ENCODE measurements around the gene SORCS3. TPM values are rescaled to one million over a fixed set of nuclear protein-coding genes. Genes with fewer than 3 reads are reported as not detected.

The SORCS3 gene
- total RNA-seq, 2 donors from 2014 or later = not detected

GRCh38 chr10:105159268-105159667, 518.2 kb downstream of the SORCS3 start:
- ATAC-seq (no peak), DNase-seq (ENCODE audit: low spot score in 2 of 2) (no peak)
- Mint-ChIP-seq H3K27ac (no peak overlapping the region), H3K9me3 (no peaks in the 10 kb centered on the region), H3K36me3 (peaks cover 0 to 11% of the 10 kb centered on the region in 2 donors)

GRCh38 chr10:105161149-105161548, 520.1 kb downstream of the SORCS3 start:
- ATAC-seq (no peak), DNase-seq (ENCODE audit: low spot score in 2 of 2) (no peak)
- no peaks in the 10 kb centered on the region for H3K9me3 Mint-ChIP-seq
- H3K36me3 Mint-ChIP-seq = peaks cover 0 to 11% of the 10 kb centered on the region in 2 donors
- no peak overlapping the region for H3K27ac Mint-ChIP-seq

GRCh38 chr10:105161767-105162166, 520.7 kb downstream of the SORCS3 start:
- ATAC-seq = no peak
- no peak overlapping the region for H3K27ac Mint-ChIP-seq
- peaks cover 0 to 11% of the 10 kb centered on the region in 2 donors for H3K36me3 Mint-ChIP-seq
- peaks cover 4% of the 10 kb centered on the region in 2 donors for H3K9me3 Mint-ChIP-seq
- DNase-seq (ENCODE audit: low spot score in 2 of 2) = no peak

- peaks cover 13 to 18% of the 10 kb centered on the region in 2 donors for H3K9me3 Mint-ChIP-seq
- no peak for DNase-seq (ENCODE audit: low spot score in 2 of 2)
- no peak for ATAC-seq
- H3K36me3 Mint-ChIP-seq = peaks cover 0 to 15% of the 10 kb centered on the region in 2 donors
- no peak overlapping the region for H3K27ac Mint-ChIP-seq
Measured at GRCh38 chr10:105170521-105170920, 529.4 kb downstream of the SORCS3 start.

GRCh38 chr10:105171945-105172344, 530.9 kb downstream of the SORCS3 start:
- H3K9me3 Mint-ChIP-seq = peaks cover 9 to 14% of the 10 kb centered on the region in 2 donors
- DNase-seq (ENCODE audit: low spot score in 2 of 2) = no peak
- ATAC-seq = no peak
- no peak overlapping the region for H3K27ac Mint-ChIP-seq
- peaks cover 0 to 14% of the 10 kb centered on the region in 2 donors for H3K36me3 Mint-ChIP-seq

GRCh38 chr10:105181626-105182025, 540.5 kb downstream of the SORCS3 start:
- Mint-ChIP-seq H3K36me3 (no peaks in the 10 kb centered on the region), H3K27ac (no peak overlapping the region), H3K9me3 (no peaks in the 10 kb centered on the region)
- DNase-seq (ENCODE audit: low spot score in 2 of 2) (no peak), ATAC-seq (no peak)

GRCh38 chr10:105183536-105183935, 542.4 kb downstream of the SORCS3 start:
- H3K9me3 Mint-ChIP-seq = no peaks in the 10 kb centered on the region
- DNase-seq (ENCODE audit: low spot score in 2 of 2) (no peak), ATAC-seq (no peak)
- H3K36me3 Mint-ChIP-seq = no peaks in the 10 kb centered on the region
- H3K27ac Mint-ChIP-seq = no peak overlapping the region

- H3K27ac Mint-ChIP-seq = no peak overlapping the region
- DNase-seq (ENCODE audit: low spot score in 2 of 2) (no peak), ATAC-seq (no peak)
- H3K9me3 Mint-ChIP-seq = no peaks in the 10 kb centered on the region
- H3K36me3 Mint-ChIP-seq = no peaks in the 10 kb centered on the region
Measured at GRCh38 chr10:105185161-105185560, 544.1 kb downstream of the SORCS3 start.

- H3K27ac Mint-ChIP-seq = no peak overlapping the region
- ATAC-seq = no peak
Measured at GRCh38 chr10:105187243-105187642, 546.2 kb downstream of the SORCS3 start.

GRCh38 chr10:105188737-105189462, 547.8 kb downstream of the SORCS3 start:
- no peak for DNase-seq (ENCODE audit: low spot score in 2 of 2)
- no peak for ATAC-seq
- H3K36me3 Mint-ChIP-seq = no peaks in the 10 kb centered on the region
- H3K9me3 Mint-ChIP-seq = no peaks in the 10 kb centered on the region
- H3K27ac Mint-ChIP-seq = no peak overlapping the region

More at GRCh38 chr10:105187243-105187642, 546.2 kb downstream of the SORCS3 start:
- Mint-ChIP-seq H3K36me3 (no peaks in the 10 kb centered on the region), H3K9me3 (no peaks in the 10 kb centered on the region)
- DNase-seq (ENCODE audit: low spot score in 2 of 2) = no peak

- H3K9me3 Mint-ChIP-seq = no peaks in the 10 kb centered on the region
- H3K36me3 Mint-ChIP-seq = no peaks in the 10 kb centered on the region
- ATAC-seq = no peak
- H3K27ac Mint-ChIP-seq = no peak overlapping the region
- DNase-seq (ENCODE audit: low spot score in 2 of 2) = no peak
Measured at GRCh38 chr10:105189463-105189800, 548.3 kb downstream of the SORCS3 start.

GRCh38 chr10:105192146-105192545, 551.1 kb downstream of the SORCS3 start:
- DNase-seq (ENCODE audit: low spot score in 2 of 2) = no peak
- no peaks in the 10 kb centered on the region for H3K36me3 Mint-ChIP-seq
- no peak overlapping the region for H3K27ac Mint-ChIP-seq
- H3K9me3 Mint-ChIP-seq = no peaks in the 10 kb centered on the region
- ATAC-seq = no peak

- ATAC-seq = no peak
- Mint-ChIP-seq H3K27ac (no peak overlapping the region), H3K9me3 (no peaks in the 10 kb centered on the region), H3K36me3 (no peaks in the 10 kb centered on the region)
- no peak for DNase-seq (ENCODE audit: low spot score in 2 of 2)
Measured at GRCh38 chr10:105192861-105193260, 551.8 kb downstream of the SORCS3 start.

GRCh38 chr10:105195831-105196230, 554.7 kb downstream of the SORCS3 start:
- H3K9me3 Mint-ChIP-seq = no peaks in the 10 kb centered on the region
- ATAC-seq (no peak), DNase-seq (ENCODE audit: low spot score in 2 of 2) (no peak)
- no peaks in the 10 kb centered on the region for H3K36me3 Mint-ChIP-seq
- no peak overlapping the region for H3K27ac Mint-ChIP-seq

GRCh38 chr10:105197598-105198364, 556.7 kb downstream of the SORCS3 start:
- no peak overlapping the region for H3K27ac Mint-ChIP-seq
- ATAC-seq (no peak), DNase-seq (ENCODE audit: low spot score in 2 of 2) (no peak)
- H3K9me3 Mint-ChIP-seq = no peaks in the 10 kb centered on the region
- no peaks in the 10 kb centered on the region for H3K36me3 Mint-ChIP-seq

GRCh38 chr10:105206616-105207015, 565.5 kb downstream of the SORCS3 start:
- Mint-ChIP-seq H3K36me3 (no peaks in the 10 kb centered on the region), H3K9me3 (peaks cover 0 to under 1% of the 10 kb centered on the region in 2 donors), H3K27ac (no peak overlapping the region)
- ATAC-seq (no peak), DNase-seq (ENCODE audit: low spot score in 2 of 2) (no peak)

GRCh38 chr10:105207476-105207995, 566.4 kb downstream of the SORCS3 start:
- DNase-seq (ENCODE audit: low spot score in 2 of 2) = no peak
- H3K9me3 Mint-ChIP-seq = peaks cover 0 to 8% of the 10 kb centered on the region in 2 donors
- no peak overlapping the region for H3K27ac Mint-ChIP-seq
- H3K36me3 Mint-ChIP-seq = no peaks in the 10 kb centered on the region
- ATAC-seq = no peak
